Thoracic aorta (tissue), 2 donors: ENCODE results near the gene SOCS7. TPM values are rescaled to one million over a fixed set of nuclear protein-coding genes. Genes with fewer than 3 reads are reported as not detected.

Source experiments
- ATAC-seq: fragments of 150-250 bp; one replicate; pipeline ENCODE4 v1.8.0; 2017; ENCODE audit warnings: low read depth; ENCODE audit not compliant: insufficient number of reproducible peaks, low FRiP score
- DNase-seq: peaks from one replicate; pipeline ENCODE4 v3.0.0-alpha.2; 2020; ENCODE audit warnings: low spot score
- H3K27ac ChIP-seq, 2 donors: fragments of 200-600 bp; sonication (generic); 1 replicate in 1 of 2; 2 replicates in 1 of 2; pipeline ENCODE4 v1.5.1; 2016; ENCODE audit warnings: mild to moderate bottlenecking in 2 of 2, moderate library complexity in 2 of 2
- H3K27me3 ChIP-seq: fragments of 200-600 bp; sonication (generic); replicated peaks from 2 replicates; pipeline ENCODE4 v1.6.0; 2016; ENCODE audit warnings: mild to moderate bottlenecking; ENCODE audit not compliant: insufficient read depth
- H3K36me3 ChIP-seq: fragments of 200-600 bp; sonication (generic); one replicate; pipeline ENCODE4 v1.5.1; 2016
- H3K4me1 ChIP-seq, 2 donors: fragments of 200-600 bp; sonication (generic); 1 replicate in 1 of 2; 2 replicates in 1 of 2; pipeline versions ENCODE4 v1.5.1 to v1.6.0; 2016; ENCODE audit warnings: low read depth in 2 of 2, mild to moderate bottlenecking in 1 of 2; ENCODE audit not compliant: control insufficient read depth in 1 of 2
- H3K4me3 ChIP-seq: fragments of 200-600 bp; sonication (generic); 2 replicates; pipeline ENCODE4 v1.5.1; 2016; ENCODE audit warnings: mild to moderate bottlenecking
- H3K9me3 ChIP-seq: fragments of 200-600 bp; sonication (generic); 2 replicates; pipeline ENCODE4 v1.5.1; 2016
- CTCF ChIP-seq: fragments of 200-600 bp; sonication (generic); IDR thresholded peaks from one replicate; pipeline ENCODE4 v1.5.1; 2019; ENCODE audit warnings: antibody characterized with exemption
- total RNA-seq, 2 donors: library from RNA; depleted of rRNA; stranded (reverse); fragments of >200 nt; gene quantifications; one replicate each; pipeline versions ENCODE4 v1.1.0 to v1.2.3, GENCODE V29; 2016

SOCS7 gene
- total RNA-seq, 2 donors from 2014 or later, result 14.3 to 21.9 TPM

GRCh38 chr17:38357486-38358123, 6.0 kb downstream of the SOCS7 start:
- no peak for TF ChIP-seq CTCF
- Histone ChIP-seq H3K4me1 (peaks cover 40 to 63% of the 10 kb centered on the region in 2 donors), H3K27me3 (no peaks in the 10 kb centered on the region), H3K4me3 (no peak overlapping the region), H3K36me3 (no peaks in the 10 kb centered on the region), H3K27ac (peak overlapping the region; percentile 38 to 60), H3K9me3 (no peaks in the 10 kb centered on the region)
- ATAC-seq (no peak), DNase-seq (no peak)

DNA sequence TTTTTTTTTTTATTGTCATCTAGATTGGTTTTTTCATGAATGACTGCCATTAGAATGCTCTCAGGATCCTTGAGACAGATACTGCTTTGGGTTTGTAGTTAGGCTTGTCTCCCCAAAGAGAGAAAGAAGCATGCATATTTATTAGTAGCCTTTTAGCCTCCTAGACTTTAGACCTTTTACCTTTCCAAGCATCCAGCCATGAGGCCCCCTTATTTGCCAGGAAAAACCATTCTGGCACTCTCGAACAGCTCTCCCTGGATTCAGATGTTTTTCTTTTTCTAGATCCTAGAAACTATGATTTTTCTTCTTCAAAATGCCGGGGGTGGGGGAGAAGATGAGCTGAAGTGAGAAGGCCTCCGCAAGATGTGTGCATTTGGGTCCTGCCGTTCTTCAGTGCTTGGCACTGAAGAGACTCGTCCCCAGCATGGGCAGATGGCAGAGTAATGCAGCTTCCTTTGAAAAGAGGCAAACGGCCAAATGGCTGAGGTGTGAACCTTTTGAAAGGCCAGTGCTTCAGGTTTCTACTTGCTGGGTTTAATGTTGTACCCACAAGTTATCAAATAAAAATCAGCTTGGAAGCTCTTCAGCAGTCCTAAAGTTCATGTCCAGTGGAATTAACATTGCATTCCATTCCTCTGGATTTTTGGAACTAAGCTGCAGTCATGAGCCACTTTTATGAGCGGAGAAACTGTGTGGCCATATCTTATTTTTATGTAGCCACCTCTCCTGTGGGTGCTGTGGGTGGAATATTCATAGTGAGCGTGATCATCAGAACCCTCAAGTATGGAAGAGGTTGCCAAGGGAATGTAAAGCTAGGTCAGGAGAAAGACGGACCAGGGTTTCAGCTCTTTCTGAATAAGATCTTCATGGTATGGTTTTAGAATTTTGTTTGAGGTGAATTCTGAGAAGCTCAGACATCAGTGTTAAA, 7.2 kb downstream of the SOCS7 start:
- ATAC-seq, result no peak
- TF ChIP-seq CTCF, result no peak
- Histone ChIP-seq H3K4me1 (peaks cover 32 to 55% of the 10 kb centered on the region in 2 donors), H3K36me3 (peaks cover 4% of the 10 kb centered on the region), H3K9me3 (no peaks in the 10 kb centered on the region), H3K4me3 (peak overlapping the region; percentile 10), H3K27me3 (no peaks in the 10 kb centered on the region), H3K27ac (peak overlapping the region; percentile 0 to 45)
- no peak for DNase-seq

DNA sequence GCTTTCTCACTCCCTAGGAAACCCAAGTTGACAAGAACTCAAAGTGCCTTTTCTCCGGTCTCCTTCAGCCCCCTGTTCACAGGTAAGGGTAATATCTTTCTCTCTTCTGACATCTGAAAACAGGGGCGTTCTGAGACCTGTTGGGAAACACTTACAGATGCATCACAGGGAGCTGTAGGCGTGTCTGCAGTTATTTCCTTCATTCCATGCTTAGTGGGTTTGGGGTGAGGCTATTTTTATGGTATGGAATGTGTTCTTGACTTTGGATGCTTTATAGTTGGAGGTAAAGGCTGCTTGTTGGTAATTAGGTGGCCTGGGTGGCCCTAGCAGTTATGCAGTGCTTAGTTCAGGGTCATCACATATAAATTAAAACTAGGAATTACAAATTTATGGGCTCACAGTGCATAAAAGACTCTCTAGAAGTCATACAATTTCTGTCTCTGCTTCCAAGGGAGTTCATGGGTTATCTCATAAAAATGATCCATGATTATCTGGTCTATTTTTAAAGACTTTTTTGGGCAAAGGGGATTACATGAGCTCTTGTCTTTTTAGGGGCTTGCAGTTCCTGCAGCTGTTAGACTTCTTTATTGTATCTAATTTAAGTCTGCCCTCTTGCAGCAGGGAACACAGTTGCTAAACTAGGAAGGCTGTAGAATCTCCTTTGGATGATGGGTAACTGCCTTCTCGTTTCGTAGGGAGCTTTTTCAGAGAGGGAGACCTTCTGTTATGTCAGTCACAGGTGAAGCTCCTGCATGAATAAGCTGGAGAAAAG, 10.2 kb downstream of the SOCS7 start:
- H3K9me3 ChIP-seq, result no peaks in the 10 kb centered on the region
- DNase-seq (no peak), ATAC-seq (no peak)
- peaks cover 11% of the 10 kb centered on the region for H3K36me3 ChIP-seq
- H3K27me3 ChIP-seq, result no peaks in the 10 kb centered on the region
- H3K4me1 ChIP-seq, result peaks cover 10 to 25% of the 10 kb centered on the region in 2 donors
- TF ChIP-seq CTCF, result no peak
- H3K27ac ChIP-seq, result no peak overlapping the region
- H3K4me3 ChIP-seq, result no peak overlapping the region

- H3K36me3 ChIP-seq, result peaks cover 14% of the 10 kb centered on the region
- no peak for TF ChIP-seq CTCF
Measured at GRCh38 chr17:38363016-38363415, 11.4 kb downstream of the SOCS7 start.

GRCh38 chr17:38364741-38365140, 13.1 kb downstream of the SOCS7 start:
- peaks cover 26% of the 10 kb centered on the region for H3K36me3 ChIP-seq
- H3K4me1 ChIP-seq, result no peaks in the 10 kb centered on the region
- DNase-seq (no peak), ATAC-seq (no peak)
- TF ChIP-seq CTCF, result no peak
- H3K27ac ChIP-seq, result no peak overlapping the region
- H3K9me3 ChIP-seq, result no peaks in the 10 kb centered on the region
- no peak overlapping the region for H3K4me3 ChIP-seq
- H3K27me3 ChIP-seq, result no peaks in the 10 kb centered on the region

More at GRCh38 chr17:38363016-38363415, 11.4 kb downstream of the SOCS7 start:
- DNase-seq (no peak), ATAC-seq (no peak)
- H3K9me3 ChIP-seq, result no peaks in the 10 kb centered on the region
- H3K4me3 ChIP-seq, result no peak overlapping the region
- H3K27me3 ChIP-seq, result no peaks in the 10 kb centered on the region
- no peak overlapping the region for H3K27ac ChIP-seq
- peaks cover 6 to 13% of the 10 kb centered on the region in 2 donors for H3K4me1 ChIP-seq
